ENCODE results near the gene RAB12. TPM values are rescaled to one million over a fixed set of nuclear protein-coding genes. Genes with fewer than 3 reads are reported as not detected.

The RAB12 gene
- polyA plus RNA-seq, 1 experiment, result 35.4 TPM

DNA sequence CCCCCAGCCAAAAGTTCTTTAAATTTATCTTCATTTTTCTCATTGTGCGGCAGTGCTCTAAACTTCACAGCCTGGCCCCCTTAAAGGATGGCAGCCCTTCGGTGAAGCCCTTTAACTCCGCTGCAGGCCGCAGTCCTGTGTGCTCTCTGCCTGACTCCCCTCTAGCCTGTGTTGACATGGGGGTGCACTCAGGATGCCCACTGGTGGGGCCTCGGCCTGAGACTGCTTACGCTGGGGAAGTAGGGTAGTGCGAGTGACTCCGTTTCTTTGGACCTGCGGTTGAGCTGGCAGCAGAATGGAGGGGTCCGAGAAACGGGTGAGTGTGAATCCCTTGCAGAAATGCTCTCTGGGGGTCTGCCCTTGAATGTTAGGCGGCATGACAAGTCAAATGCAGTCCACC, 5.6 kb downstream of the RAB12 start:
- H3K9me3 ChIP-seq (ENCODE audit: control insufficient read depth, insufficient read depth, low read length), result peaks cover 2% of the 10 kb centered on the region; the same call in 1 of the 2 replicates
- no peak for TF ChIP-seq CTCF (IDR thresholded peaks at IDR 0.05; ENCODE audit: low read depth, low read length)
- H3K27me3 ChIP-seq (ENCODE audit: control insufficient read depth, insufficient read depth, low read length), result no peaks in the 10 kb centered on the region
- peak overlapping the region; percentile 72 for H3K27ac ChIP-seq (ENCODE audit: low read depth, low read length)
- H3K4me3 ChIP-seq (ENCODE audit: low read depth, low read length), result no peak overlapping the region; the same call in 1 of the 2 replicates
- CTCF ChIA-PET, result no interaction called here
- POLR2A ChIA-PET, result interaction anchor here (0.5 kb wide), 1 partner anchor 38 kb away, joined by 4 read pairs; no protein-coding TSS in a partner anchor
- DNase-seq (ENCODE audit: low read depth, low spot score), result no peak

- TF ChIP-seq CTCF (IDR thresholded peaks at IDR 0.05; ENCODE audit: low read depth, low read length), result no peak
- ChIA-PET POLR2A (interaction anchor here (0.5 to 0.7 kb wide), 2 partner anchors 24 to 37 kb away, joined by 4 to 7 read pairs; no protein-coding TSS in a partner anchor), CTCF (no interaction called here)
- Histone ChIP-seq H3K27me3 (ENCODE audit: control insufficient read depth, insufficient read depth, low read length) (no peaks in the 10 kb centered on the region), H3K4me3 (ENCODE audit: low read depth, low read length) (no peak overlapping the region; the same call in 1 of the 2 replicates), H3K9me3 (ENCODE audit: control insufficient read depth, insufficient read depth, low read length) (no peaks in the 10 kb centered on the region), H3K27ac (ENCODE audit: low read depth, low read length) (peak overlapping the region; percentile 72)
- peak; percentile 83 for DNase-seq (ENCODE audit: low read depth, low spot score)
Observed at GRCh38 chr18:8615397-8616027, 6.3 kb downstream of the RAB12 start.

DNA sequence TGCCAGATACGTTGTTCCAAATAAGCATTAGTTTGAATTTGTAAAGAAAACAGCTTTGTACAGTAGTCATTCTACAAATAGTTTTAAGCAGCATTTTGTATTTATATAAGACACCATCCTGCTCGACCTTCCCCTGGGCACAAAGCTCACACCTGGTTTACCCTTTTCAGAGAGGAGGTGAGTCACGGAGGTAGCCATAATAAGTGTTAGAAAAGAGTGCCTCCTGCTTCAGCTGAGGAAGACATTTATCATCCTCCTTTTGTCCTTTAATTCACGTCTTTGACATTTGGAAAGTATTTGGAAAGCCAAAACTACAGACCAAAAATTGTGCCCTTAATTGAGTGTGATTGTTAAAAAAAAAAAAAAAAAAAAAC, 6.8 kb downstream of the RAB12 start:
- ChIA-PET CTCF (interaction anchor here (0.7 kb wide), 1 partner anchor 1193 kb away, joined by 5 read pairs; no protein-coding TSS in a partner anchor), POLR2A (interaction anchor here (0.7 kb wide), 2 partner anchors 23 to 452 kb away, joined by 4 to 7 read pairs; no protein-coding TSS in a partner anchor)
- peak overlapping the region; percentile 72 for H3K27ac ChIP-seq (ENCODE audit: low read depth, low read length)
- TF ChIP-seq CTCF (IDR thresholded peaks at IDR 0.05; ENCODE audit: low read depth, low read length), result no peak
- no peaks in the 10 kb centered on the region for H3K9me3 ChIP-seq (ENCODE audit: control insufficient read depth, insufficient read depth, low read length)
- H3K4me3 ChIP-seq (ENCODE audit: low read depth, low read length), result peak overlapping the region; percentile 18
- DNase-seq (ENCODE audit: low read depth, low spot score), result no peak
- no peaks in the 10 kb centered on the region for H3K27me3 ChIP-seq (ENCODE audit: control insufficient read depth, insufficient read depth, low read length)

DNA sequence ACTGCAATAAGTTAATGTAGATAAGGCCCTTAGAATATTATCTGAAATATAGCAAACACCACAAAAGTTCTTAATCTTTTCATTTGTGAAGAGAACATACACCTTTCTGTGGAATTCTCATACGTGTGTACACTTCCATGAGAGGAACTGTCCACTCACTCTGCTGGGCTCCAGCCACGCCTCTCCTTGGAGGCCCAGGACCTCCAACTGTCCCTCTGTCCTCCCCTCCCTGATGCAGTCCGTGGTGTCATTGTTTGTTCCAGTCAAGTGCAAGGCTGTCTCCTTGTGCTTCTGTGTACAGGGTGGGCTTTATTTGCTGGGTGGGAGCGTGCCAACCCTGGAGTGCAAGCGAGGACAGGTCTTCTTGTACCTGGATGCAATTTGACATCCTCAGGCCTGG, 8.7 kb downstream of the RAB12 start:
- no peak for DNase-seq (ENCODE audit: low read depth, low spot score)
- no peak for TF ChIP-seq CTCF (IDR thresholded peaks at IDR 0.05; ENCODE audit: low read depth, low read length)
- Histone ChIP-seq H3K27ac (ENCODE audit: low read depth, low read length) (no peak overlapping the region), H3K27me3 (ENCODE audit: control insufficient read depth, insufficient read depth, low read length) (no peaks in the 10 kb centered on the region), H3K4me3 (ENCODE audit: low read depth, low read length) (no peak overlapping the region), H3K9me3 (ENCODE audit: control insufficient read depth, insufficient read depth, low read length) (no peaks in the 10 kb centered on the region)
- POLR2A ChIA-PET, result no interaction called here
- CTCF ChIA-PET, result no interaction called here

- no peak for TF ChIP-seq CTCF (IDR thresholded peaks at IDR 0.05; ENCODE audit: low read depth, low read length)
- DNase-seq (ENCODE audit: low read depth, low spot score), result no peak
- POLR2A ChIA-PET, result no interaction called here
- Histone ChIP-seq H3K4me3 (ENCODE audit: low read depth, low read length) (no peak overlapping the region), H3K9me3 (ENCODE audit: control insufficient read depth, insufficient read depth, low read length) (no peaks in the 10 kb centered on the region), H3K27ac (ENCODE audit: low read depth, low read length) (no peak overlapping the region), H3K27me3 (ENCODE audit: control insufficient read depth, insufficient read depth, low read length) (no peaks in the 10 kb centered on the region)
- CTCF ChIA-PET, result no interaction called here
Observed at GRCh38 chr18:8619041-8619440, 9.8 kb downstream of the RAB12 start.
